AG04450 (cell line): ENCODE data around the gene BAZ2B. TPM values are rescaled to one million over a fixed set of nuclear protein-coding genes. Genes with fewer than 3 reads are reported as not detected.

Experiments used
- CTCF ChIA-PET: fragments of 300-600, 350-600 bp; formaldehyde crosslinking; extraction: SDS; loops from one replicate; lab custom pipeline; 2022; ENCODE audit warnings: antibody characterized with exemption, inconsistent platforms; lab: Charles Lee
- POLR2A ChIA-PET: fragments of 350-600 bp; formaldehyde crosslinking; extraction: SDS; loops from one replicate; lab custom pipeline; 2021; ENCODE audit warnings: antibody characterized with exemption, inconsistent platforms; lab: Yijun Ruan, JAX
- DNase-seq: peaks from one replicate; pipeline ENCODE4 v3.0.0-alpha.2; 2011; ENCODE audit warnings: low read depth, low spot score
- H3K27ac ChIP-seq: one replicate; pipeline ENCODE4 v1.5.1; 2012; ENCODE audit warnings: low read depth, low read length, control low read depth
- H3K27me3 ChIP-seq: one replicate; pipeline ENCODE4 v1.6.0; 2012; ENCODE audit warnings: low read length; ENCODE audit not compliant: control insufficient read depth, insufficient read depth
- H3K4me3 ChIP-seq: 2 replicates; pipeline ENCODE4 v1.5.1; 2011; ENCODE audit warnings: mild to moderate bottlenecking, low read depth, low read length, control low read depth
- H3K9me3 ChIP-seq: 2 replicates; pipeline ENCODE4 v1.5.1; 2012; ENCODE audit warnings: low read length; ENCODE audit not compliant: control insufficient read depth, insufficient read depth
- CTCF ChIP-seq: IDR thresholded peaks from 2 replicates; pipeline ENCODE4 v1.5.1; 2011; ENCODE audit warnings: low read depth, low read length, control low read depth, inconsistent platforms
- polyA plus RNA-seq: library from polyadenylated mRNA; depleted of rRNA; stranded (reverse); fragments of >200 nt; gene quantifications from 2 replicates; pipeline ENCODE4 v1.2.3, GENCODE V29; 2011

BAZ2B gene
- polyA plus RNA-seq, 1 experiment: 44.7 TPM

- Histone ChIP-seq H3K27me3 (no peaks in the 10 kb centered on the region), H3K4me3 (no peak overlapping the region), H3K9me3 (no peaks in the 10 kb centered on the region), H3K27ac (no peak overlapping the region)
- CTCF ChIA-PET: no interaction called here
- DNase-seq: no peak
- TF ChIP-seq CTCF: no peak
- POLR2A ChIA-PET: no interaction called here
Observed at GRCh38 chr2:159462961-159463360, 153.4 kb downstream of the BAZ2B start.

GRCh38 chr2:159462201-159462785 lies 154.1 kb downstream of the BAZ2B start:
- CTCF ChIA-PET: no interaction called here
- no peak for DNase-seq
- Histone ChIP-seq H3K4me3 (no peak overlapping the region), H3K27me3 (no peaks in the 10 kb centered on the region), H3K27ac (no peak overlapping the region), H3K9me3 (no peaks in the 10 kb centered on the region)
- POLR2A ChIA-PET: no interaction called here
- no peak for TF ChIP-seq CTCF

- ChIA-PET POLR2A (no interaction called here), CTCF (no interaction called here)
- H3K4me3 ChIP-seq: no peak overlapping the region
- H3K27ac ChIP-seq: no peak overlapping the region
- no peaks in the 10 kb centered on the region for H3K9me3 ChIP-seq
- no peak for TF ChIP-seq CTCF
- H3K27me3 ChIP-seq: no peaks in the 10 kb centered on the region
- no peak for DNase-seq
Observed at GRCh38 chr2:159461076-159461475, 155.3 kb downstream of the BAZ2B start.

- ChIA-PET POLR2A (no interaction called here), CTCF (no interaction called here)
- Histone ChIP-seq H3K4me3 (no peak overlapping the region), H3K9me3 (no peaks in the 10 kb centered on the region), H3K27me3 (no peaks in the 10 kb centered on the region), H3K27ac (no peak overlapping the region)
- no peak for DNase-seq
- TF ChIP-seq CTCF: no peak
Observed at GRCh38 chr2:159460227-159460626, 156.1 kb downstream of the BAZ2B start.

GRCh38 chr2:159459279-159459678 lies 157.1 kb downstream of the BAZ2B start:
- POLR2A ChIA-PET: no interaction called here
- CTCF ChIA-PET: no interaction called here
- H3K4me3 ChIP-seq: no peak overlapping the region
- no peak overlapping the region for H3K27ac ChIP-seq
- no peaks in the 10 kb centered on the region for H3K27me3 ChIP-seq
- no peak for TF ChIP-seq CTCF
- DNase-seq: no peak
- H3K9me3 ChIP-seq: no peaks in the 10 kb centered on the region
